Measurements from ENCODE around the gene PFDN4.

- TF ChIP-seq CTCF (IDR thresholded peaks at IDR 0.05) (no peak), POLR2A (IDR thresholded peaks at IDR 0.05) (no peak)
Observed at GRCh38 chr20:54173653-54174456, 34.0 kb upstream of the PFDN4 start, which contains the start of gene CYP24A1.

Measured in breast epithelium (tissue), 3 donors.